Kidney epithelial cell (primary cell): ENCODE results near the gene SLC25A30. TPM values are rescaled to one million over a fixed set of nuclear protein-coding genes. Genes with fewer than 3 reads are reported as not detected.
"Not testable (repeated sequence)": the region's sequence is repeated elsewhere in the genome, so short reads cannot be mapped to it uniquely, and the experiment has no call there.

Source experiments
- DNase-seq: peaks from one replicate; pipeline ENCODE4 v3.0.0-alpha.2; 2010; ENCODE audit warnings: low read depth
- H3K27me3 ChIP-seq: 2 replicates; pipeline ENCODE4 v1.6.0; 2011; ENCODE audit warnings: low read length; ENCODE audit not compliant: control insufficient read depth, insufficient read depth
- H3K36me3 ChIP-seq: 2 replicates; pipeline ENCODE4 v1.5.1; 2011; ENCODE audit warnings: low read length; ENCODE audit not compliant: control insufficient read depth, insufficient read depth
- H3K4me3 ChIP-seq: 2 replicates; pipeline ENCODE4 v1.5.1; 2011; ENCODE audit warnings: low read depth, mild to moderate bottlenecking, control low read depth, low read length
- CTCF ChIP-seq: IDR thresholded peaks from 2 replicates; pipeline ENCODE4 v1.5.1; 2011; ENCODE audit warnings: mild to moderate bottlenecking, moderate library complexity, low read length, control low read depth, inconsistent platforms; ENCODE audit not compliant: insufficient read depth, poor library complexity, severe bottlenecking
- total RNA-seq: library from RNA; depleted of rRNA; stranded (reverse); fragments of >200 nt; gene quantifications from 2 replicates; pipeline ENCODE4 v1.2.3, GENCODE V29; 2015

The SLC25A30 gene
- total RNA-seq, 1 donor from 2014 or later, result 9.7 TPM

- no peak for DNase-seq
- Histone ChIP-seq H3K36me3 (peaks cover 1% of the 10 kb centered on the region), H3K4me3 (no peak overlapping the region), H3K27me3 (no peaks in the 10 kb centered on the region)
- TF ChIP-seq CTCF, result no peak
These were observed 64.3 kb downstream of the SLC25A30 start for GRCh38 chr13:45353895-45354294.

GRCh38 chr13:45352031-45352430, 66.1 kb downstream of the SLC25A30 start:
- Histone ChIP-seq H3K4me3 (no peak overlapping the region), H3K27me3 (no peaks in the 10 kb centered on the region), H3K36me3 (peaks cover 1% of the 10 kb centered on the region)
- no peak for DNase-seq
- TF ChIP-seq CTCF, result no peak

- DNase-seq, result no peak
- TF ChIP-seq CTCF, result no peak
- Histone ChIP-seq H3K27me3 (no peaks in the 10 kb centered on the region), H3K4me3 (no peak overlapping the region), H3K36me3 (no peaks in the 10 kb centered on the region)
These were observed 68.0 kb downstream of the SLC25A30 start for GRCh38 chr13:45350152-45350551.

- no peaks in the 10 kb centered on the region for H3K27me3 ChIP-seq
- no peak for DNase-seq
- no peaks in the 10 kb centered on the region for H3K36me3 ChIP-seq
- no peak for TF ChIP-seq CTCF
- H3K4me3 ChIP-seq, result no peak overlapping the region
These were observed 68.7 kb downstream of the SLC25A30 start for GRCh38 chr13:45349438-45349837.

GRCh38 chr13:45344064-45344463, 74.1 kb downstream of the SLC25A30 start:
- H3K4me3 ChIP-seq, H3K27me3 ChIP-seq, DNase-seq, H3K36me3 ChIP-seq: not testable (repeated sequence)

Other genes with a start within 250 kb of the SLC25A30 start
- gene KCTD4, start 217.3 kb downstream of the SLC25A30 start, total RNA-seq, result not detected in 2 replicates
- gene TPT1, start 77.2 kb downstream of the SLC25A30 start, total RNA-seq, result 2,692 and 3,236 TPM in 2 replicates
- gene COG3, start 46.6 kb upstream of the SLC25A30 start, total RNA-seq, result 23.1 and 32.3 TPM in 2 replicates
- not detected in 2 replicates for gene ERICH6B, start 197.4 kb upstream of the SLC25A30 start, total RNA-seq